Thyroid gland (tissue), 4 donors: ENCODE measurements around the gene TP53TG3D. TPM values are rescaled to one million over a fixed set of nuclear protein-coding genes. Genes with fewer than 3 reads are reported as not detected.

Experiments used
- small RNA-seq: library from RNA; depleted of rRNA; stranded (forward); fragments of <200 nt; gene quantifications from one replicate; pipeline ENCODE3, GENCODE V24; 2016
- total RNA-seq, 4 donors: library from RNA; depleted of rRNA; stranded (reverse); fragments of >200 nt; gene quantifications; one replicate each; pipeline ENCODE4 v1.2.3, GENCODE V29; 2016

The TP53TG3D gene
- total RNA-seq, 4 donors from 2014 or later = 0.22 TPM; not detected in 3

Small RNA genes within 50 kb of the gene (small RNA-seq; reads per million reads assigned to genes)
- not detected for gene AC133485.1
- not detected for gene AC140878.1
